ENCODE results near the gene ANO2. TPM values are rescaled to one million over a fixed set of nuclear protein-coding genes. Genes with fewer than 3 reads are reported as not detected.

ANO2 gene
- total RNA-seq, 4 donors from 2014 or later = 0.59 to 51.7 (median 15.1) TPM

DNA sequence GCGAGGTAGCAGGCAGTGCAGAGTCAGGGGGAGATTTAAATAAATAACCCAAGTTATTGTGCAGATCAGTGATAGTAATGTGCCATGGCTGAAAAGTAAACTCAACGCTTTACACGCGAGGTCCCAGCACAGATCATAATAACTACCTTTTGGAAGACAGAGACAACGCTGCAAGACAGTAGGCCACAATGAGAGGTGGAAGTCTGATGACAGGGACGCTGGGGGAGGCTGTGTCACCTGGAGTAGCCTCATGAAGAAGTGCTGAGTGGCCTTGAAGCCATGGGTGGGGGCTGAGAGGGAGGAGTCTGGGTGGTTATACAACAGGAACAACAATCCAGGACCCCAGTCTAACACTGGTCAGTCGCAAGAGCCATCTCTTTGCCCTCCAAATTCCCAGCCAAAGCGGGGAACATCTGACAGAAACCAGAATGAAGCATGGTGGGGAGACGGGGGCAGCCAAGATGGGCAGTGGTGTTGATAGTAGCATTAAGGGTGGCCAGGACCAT lies 28.2 kb downstream of the ANO2 start:
- Histone ChIP-seq H3K27me3 (no peaks in the 10 kb centered on the region), H3K36me3 (no peaks in the 10 kb centered on the region), H3K27ac (no peak overlapping the region), H3K4me1 (no peaks in the 10 kb centered on the region), H3K4me3 (no peak overlapping the region), H3K9me3 (no peaks in the 10 kb centered on the region)
- TF ChIP-seq POLR2A (IDR thresholded peaks at IDR 0.05) = no peak
- TF ChIP-seq, protein P1, sequence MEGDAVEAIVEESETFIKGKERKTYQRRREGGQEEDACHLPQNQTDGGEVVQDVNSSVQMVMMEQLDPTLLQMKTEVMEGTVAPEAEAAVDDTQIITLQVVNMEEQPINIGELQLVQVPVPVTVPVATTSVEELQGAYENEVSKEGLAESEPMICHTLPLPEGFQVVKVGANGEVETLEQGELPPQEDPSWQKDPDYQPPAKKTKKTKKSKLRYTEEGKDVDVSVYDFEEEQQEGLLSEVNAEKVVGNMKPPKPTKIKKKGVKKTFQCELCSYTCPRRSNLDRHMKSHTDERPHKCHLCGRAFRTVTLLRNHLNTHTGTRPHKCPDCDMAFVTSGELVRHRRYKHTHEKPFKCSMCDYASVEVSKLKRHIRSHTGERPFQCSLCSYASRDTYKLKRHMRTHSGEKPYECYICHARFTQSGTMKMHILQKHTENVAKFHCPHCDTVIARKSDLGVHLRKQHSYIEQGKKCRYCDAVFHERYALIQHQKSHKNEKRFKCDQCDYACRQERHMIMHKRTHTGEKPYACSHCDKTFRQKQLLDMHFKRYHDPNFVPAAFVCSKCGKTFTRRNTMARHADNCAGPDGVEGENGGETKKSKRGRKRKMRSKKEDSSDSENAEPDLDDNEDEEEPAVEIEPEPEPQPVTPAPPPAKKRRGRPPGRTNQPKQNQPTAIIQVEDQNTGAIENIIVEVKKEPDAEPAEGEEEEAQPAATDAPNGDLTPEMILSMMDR (IDR thresholded peaks at IDR 0.05) = no peak
- DNase-seq = no peak
- intact Hi-C loops (cut with DNase I; ENCODE audit: low total_unique reads) = no loop called here

DNA sequence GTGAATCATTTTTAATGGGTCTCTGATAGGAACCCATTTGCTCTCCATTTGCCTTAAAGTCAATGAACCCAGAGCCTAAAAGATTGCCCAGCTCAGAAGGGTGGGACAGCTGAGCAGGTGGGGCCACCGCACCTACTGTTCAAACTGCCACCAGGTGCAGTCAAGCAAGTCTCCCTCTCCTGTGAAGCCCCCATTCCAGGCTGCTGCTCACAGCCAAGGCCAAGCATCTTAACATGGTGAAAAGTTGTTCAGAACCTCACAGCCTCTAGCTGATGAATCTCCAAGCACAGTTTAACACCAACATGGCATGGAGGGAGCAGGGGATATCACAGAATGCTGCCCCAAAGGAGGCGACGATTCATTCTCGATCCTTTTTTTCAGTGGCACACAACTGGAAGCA lies 29.5 kb downstream of the ANO2 start:
- no peaks in the 10 kb centered on the region for H3K9me3 ChIP-seq
- no peak overlapping the region for H3K4me3 ChIP-seq
- intact Hi-C loops (cut with DNase I; ENCODE audit: low total_unique reads) = no loop called here
- TF ChIP-seq, protein P1 (IDR thresholded peaks at IDR 0.05) = no peak
- TF ChIP-seq POLR2A (IDR thresholded peaks at IDR 0.05) = no peak
- DNase-seq = no peak
- H3K27me3 ChIP-seq = no peaks in the 10 kb centered on the region
- H3K27ac ChIP-seq = no peak overlapping the region
- H3K4me1 ChIP-seq = no peaks in the 10 kb centered on the region
- no peaks in the 10 kb centered on the region for H3K36me3 ChIP-seq

DNA sequence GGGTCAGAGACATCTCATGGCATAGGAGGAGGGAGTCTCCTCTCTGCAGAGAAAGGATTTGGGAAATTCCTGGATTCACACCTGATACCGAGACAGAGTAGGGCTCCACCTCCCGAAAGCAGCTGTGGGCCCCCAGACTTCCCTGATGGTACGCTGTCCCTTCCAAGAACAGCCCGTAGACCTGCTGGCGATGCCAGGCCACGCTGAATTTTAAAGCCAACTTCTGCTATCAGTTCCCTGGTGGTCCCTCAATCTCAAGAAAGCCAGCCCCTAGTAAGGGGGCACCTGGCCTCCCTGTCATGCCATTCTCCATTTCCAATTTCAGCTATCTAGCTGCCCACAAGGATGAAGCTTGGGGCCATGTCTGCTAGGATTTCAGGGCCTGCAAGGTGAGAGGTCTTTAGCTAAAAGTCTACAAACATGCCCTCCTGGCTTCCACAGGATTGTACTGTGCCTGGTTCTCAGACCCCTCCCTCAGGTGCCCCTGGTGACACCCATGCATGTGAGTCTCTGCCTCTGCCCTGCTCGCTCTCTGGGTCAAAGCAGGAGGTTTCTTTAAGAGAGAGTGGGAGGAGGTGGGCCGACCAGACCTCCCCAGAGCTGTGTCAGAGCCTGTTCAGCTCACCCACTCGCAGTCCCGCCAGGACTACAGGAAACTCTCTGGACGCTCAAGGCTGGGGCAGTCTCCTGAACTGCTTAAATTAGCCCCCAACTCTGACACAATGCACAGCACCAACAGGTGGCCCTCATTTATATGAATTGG lies 30.5 kb downstream of the ANO2 start:
- no peak for DNase-seq
- no peak for TF ChIP-seq POLR2A (IDR thresholded peaks at IDR 0.05)
- TF ChIP-seq, protein P1 (IDR thresholded peaks at IDR 0.05) = no peak
- Histone ChIP-seq H3K9me3 (no peaks in the 10 kb centered on the region), H3K4me3 (no peak overlapping the region), H3K4me1 (no peaks in the 10 kb centered on the region), H3K27ac (no peak overlapping the region), H3K36me3 (no peaks in the 10 kb centered on the region), H3K27me3 (no peaks in the 10 kb centered on the region)
- intact Hi-C loops (cut with DNase I; ENCODE audit: low total_unique reads) = no loop called here

DNA sequence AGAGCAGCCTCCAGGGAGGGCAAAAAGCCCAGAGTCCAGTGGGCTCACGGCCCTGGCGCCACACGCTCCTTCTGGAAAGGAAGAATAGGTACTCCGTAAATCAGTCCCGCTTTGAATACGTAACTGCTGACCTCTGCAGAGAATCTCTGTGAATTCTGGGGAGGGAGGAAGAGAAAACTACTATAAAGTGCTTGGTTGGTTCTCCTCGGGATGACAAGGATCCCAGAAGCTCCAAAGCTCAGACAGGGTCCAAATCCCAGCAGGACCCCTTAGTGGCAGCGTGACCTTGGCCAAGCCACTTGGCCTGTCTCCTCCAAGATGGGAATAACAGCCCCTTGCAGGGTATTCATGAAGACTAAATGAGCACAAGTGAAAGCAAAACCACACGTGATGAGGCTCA lies 31.7 kb downstream of the ANO2 start:
- H3K4me3 ChIP-seq = no peak overlapping the region
- H3K27ac ChIP-seq = no peak overlapping the region
- intact Hi-C loops (cut with DNase I; ENCODE audit: low total_unique reads) = no loop called here
- H3K9me3 ChIP-seq = no peaks in the 10 kb centered on the region
- TF ChIP-seq, protein P1 (IDR thresholded peaks at IDR 0.05) = no peak
- no peak for TF ChIP-seq POLR2A (IDR thresholded peaks at IDR 0.05)
- H3K4me1 ChIP-seq = no peaks in the 10 kb centered on the region
- H3K27me3 ChIP-seq = no peaks in the 10 kb centered on the region
- no peak for DNase-seq
- no peaks in the 10 kb centered on the region for H3K36me3 ChIP-seq

DNA sequence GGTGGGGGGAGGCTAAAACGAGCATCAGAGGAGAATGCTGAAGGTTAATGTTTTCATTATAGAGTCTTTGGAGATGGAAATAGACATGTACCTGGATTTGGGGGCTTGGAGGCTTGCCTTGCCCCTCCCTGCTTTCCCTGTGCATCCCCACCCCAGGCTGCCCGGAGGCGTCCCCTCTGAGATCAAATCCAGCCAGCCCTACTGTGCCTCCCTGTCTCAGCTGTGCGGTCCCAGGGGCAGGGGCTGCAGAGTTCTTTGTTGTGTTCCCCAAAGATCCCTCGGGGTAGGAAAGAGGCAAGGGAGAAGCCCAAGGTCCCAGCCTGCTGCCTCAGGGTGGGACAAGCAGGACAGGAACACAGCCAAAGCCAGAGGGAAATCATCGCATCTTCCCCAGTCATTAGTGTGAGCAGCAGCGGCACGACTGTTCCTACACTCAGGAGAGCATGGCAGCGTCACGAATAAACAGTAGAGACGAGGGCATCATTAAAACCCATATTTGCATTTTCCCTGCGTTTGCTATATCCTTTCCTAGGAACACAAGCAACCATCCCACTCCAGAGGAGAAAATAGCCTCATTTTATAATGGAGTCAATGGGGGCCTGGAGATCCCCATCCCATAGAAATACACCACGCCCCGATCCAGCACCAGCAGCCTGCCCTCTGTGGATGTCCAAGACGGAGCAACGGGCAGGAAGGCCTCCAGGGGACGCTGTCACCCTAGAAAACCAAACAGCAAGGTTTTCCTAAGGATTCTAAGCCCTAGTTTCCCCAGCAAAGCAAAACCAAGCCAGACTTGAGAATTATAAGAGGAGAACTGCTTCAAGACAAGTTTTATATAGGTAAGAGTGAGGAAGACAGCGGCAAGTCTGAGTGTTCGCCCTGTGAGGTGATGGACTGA lies 32.4 kb downstream of the ANO2 start:
- H3K9me3 ChIP-seq = no peaks in the 10 kb centered on the region
- intact Hi-C loops (cut with DNase I; ENCODE audit: low total_unique reads) = no loop called here
- no peak overlapping the region for H3K4me3 ChIP-seq
- H3K27me3 ChIP-seq = no peaks in the 10 kb centered on the region
- TF ChIP-seq, protein P1 (IDR thresholded peaks at IDR 0.05) = no peak
- no peak for TF ChIP-seq POLR2A (IDR thresholded peaks at IDR 0.05)
- H3K36me3 ChIP-seq = no peaks in the 10 kb centered on the region
- no peaks in the 10 kb centered on the region for H3K4me1 ChIP-seq
- no peak overlapping the region for H3K27ac ChIP-seq
- no peak for DNase-seq

Data from uterus (tissue), 4 donors.